GM21529 (cell line): ENCODE data around the gene TAGAP.

Experiments
- ATAC-seq: cut with Tn5 transposase; IDR thresholded peaks from one replicate; pipeline ENCODE4 v1.9.1; 2021; ENCODE audit not compliant: unreplicated experiment

The TAGAP gene

DNA sequence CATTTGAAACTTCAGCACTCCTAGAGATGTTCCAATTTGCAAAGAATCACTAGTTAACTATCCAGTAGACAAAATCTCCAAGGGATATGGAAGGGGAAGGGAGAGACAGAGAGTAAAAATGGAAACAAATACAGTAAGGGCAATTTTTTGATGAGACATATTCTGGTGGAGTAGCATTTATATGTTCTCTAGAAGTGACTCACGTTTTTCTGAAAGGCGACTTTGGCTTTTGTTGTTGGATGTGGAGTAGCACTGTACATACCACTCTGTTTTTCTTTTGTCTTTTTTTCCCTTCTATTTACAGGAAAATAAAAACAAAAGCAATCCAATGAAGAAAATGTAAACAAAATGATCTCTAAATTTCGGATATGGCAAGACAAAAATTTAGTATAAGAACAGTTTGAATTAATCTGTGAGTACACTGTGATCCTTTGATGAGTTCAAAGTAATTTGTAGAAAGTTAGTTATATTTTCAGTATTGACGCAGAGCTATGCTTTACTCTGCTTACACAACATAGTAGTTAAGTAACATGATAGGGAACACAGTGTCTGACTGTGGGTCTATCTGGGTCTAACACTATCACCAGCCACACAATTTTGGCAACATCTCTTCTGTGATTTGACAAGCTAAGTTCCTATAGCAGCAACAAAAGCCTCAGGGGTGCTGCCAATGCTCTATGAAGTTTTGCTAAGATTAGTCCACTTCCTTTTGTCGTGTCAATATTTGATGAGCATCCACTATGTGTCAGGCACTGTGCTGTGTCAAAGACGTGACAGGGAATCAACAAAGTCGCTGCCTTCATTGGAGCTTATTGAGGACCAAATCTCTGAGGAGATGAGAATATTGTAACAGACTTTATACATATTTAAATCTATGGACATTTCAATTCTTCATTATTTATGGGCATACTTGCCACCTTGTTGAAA is 27.3 kb upstream of the TAGAP start:
- ATAC-seq = no peak

DNA sequence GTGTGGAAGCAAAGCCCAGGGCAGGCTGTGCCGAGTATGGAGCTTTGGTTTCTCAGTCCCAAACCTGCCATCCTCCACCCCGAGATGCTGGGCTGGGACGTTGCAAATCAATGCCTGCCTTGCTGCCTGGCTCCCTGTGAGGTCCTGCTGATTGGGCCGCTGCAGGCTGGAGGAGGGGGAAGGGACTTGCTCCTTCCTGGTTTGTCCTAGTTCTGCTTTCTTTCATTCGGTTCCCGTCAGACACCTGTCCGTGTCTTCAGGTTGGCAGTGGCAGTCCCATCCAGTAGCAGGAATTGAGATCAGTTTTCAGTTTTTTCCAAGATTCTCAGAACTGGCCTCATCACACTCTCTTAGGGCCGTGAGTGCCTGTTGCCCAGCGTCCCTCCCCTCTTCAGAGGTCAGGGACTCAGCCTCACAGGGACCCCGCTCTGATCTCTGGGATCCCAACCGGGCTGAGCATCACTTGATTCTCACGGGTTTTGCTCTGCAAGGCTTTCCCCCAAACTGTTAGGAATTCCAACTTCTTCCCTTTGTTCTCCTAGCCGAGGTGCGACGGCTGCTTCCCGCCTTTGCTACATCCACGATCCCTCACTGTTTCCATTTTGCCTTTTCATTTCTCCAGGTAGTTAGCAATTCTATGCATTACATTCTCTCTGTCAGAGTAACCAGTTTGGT is 24.2 kb upstream of the TAGAP start:
- no peak for ATAC-seq

DNA sequence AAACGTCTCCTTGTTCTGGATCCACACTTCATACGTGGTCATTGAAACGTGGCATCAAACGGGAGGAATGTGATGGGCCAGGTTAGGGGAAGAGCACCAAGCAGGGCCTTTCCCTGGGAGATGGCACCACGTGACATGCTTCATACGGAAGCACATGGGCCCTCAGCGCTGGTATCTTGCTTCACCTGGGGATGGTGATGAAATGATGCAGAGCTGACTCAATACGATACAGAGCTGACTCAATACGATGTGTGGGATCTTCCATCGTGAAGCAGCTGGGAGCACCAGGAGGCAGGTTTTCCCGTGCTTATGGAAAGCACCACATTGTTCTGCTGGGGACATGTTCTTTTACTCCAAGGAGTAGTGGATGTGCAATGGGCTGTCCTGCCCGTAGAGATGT is 22.5 kb upstream of the TAGAP start:
- no peak for ATAC-seq

DNA sequence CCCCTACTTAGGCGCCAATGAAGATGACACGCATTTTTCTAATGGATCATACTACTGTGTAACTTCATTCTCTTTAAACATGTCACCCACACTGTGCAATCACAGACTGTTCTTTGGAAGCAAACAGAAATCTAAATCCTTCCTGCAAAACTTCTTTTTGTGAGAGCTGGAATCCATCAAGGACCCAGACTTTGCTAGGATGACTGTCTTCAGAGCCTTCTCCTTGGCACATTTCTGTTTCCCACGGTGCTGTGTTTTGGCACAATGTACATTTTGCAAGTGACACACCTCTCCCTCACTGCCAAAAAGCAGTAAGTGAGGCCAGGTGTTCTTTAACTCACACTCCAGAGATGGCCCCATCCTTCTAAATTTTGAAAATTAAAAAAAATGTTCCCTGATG is 21.7 kb upstream of the TAGAP start:
- no peak for ATAC-seq

DNA sequence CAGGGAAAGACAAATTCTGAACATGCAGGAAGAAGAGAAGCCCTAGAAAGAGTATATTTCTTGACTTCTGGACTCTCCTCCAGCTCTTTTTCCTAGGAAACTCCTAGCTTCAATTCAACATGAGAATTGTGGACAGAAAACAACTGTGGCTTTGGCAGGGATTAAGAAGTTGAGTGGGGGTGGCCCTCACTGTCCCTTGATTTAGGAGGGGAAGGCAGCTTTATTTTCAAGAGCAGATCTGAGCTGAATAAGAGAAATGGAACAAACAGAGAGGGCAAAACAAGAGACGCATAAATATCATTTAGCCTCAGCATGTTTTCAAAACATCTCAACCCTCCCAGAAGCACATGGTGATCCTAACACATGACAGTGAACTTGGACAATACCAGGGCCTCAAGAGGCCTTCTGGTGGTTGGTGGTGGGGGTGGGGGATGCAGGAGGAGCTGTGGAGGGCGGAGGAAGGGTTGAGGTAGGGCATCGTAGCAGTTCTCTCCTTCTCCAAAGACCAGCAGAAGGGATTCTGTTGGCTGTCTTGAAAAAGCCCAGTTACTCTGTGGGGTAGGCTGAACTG is 21.1 kb upstream of the TAGAP start:
- no peak for ATAC-seq

DNA sequence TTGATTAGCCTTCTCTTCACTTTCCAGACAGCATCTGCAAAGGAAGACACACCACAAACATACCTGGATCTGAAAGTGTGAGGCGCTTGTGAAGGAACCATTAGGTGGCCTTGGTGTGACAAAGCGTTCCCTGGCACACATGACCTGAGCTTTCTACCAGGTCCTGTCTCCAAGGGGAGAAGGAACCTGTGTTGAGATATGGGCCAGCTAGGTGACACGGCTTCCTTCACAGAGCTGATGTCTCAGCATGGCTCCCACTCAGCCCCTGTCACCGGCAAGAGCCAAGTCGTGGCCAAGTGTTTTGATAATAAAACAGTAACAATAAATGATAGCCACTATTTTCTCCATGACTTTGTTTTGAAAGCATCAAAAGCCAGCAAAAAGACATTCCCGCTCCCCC is 20.3 kb upstream of the TAGAP start:
- ATAC-seq = no peak

DNA sequence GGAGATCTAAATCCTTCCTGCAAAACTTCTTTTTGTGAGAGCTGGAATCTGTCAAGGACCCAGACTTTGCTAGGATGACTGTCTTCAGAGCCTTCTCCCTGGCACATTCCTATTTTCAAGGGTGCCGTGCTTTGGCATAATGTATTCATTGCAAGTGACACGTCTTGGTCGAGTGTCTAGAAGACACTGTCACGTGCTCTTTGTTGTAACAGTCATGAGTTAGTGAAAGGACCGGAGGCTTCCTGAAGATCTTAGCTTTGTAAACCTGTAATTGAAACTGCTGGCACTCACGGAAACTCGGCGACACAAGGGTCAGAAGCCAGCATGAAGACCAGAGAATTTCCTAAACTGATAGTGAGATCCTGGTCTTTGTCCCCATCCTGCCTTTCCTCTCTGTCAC is 19.7 kb upstream of the TAGAP start:
- no peak for ATAC-seq

DNA sequence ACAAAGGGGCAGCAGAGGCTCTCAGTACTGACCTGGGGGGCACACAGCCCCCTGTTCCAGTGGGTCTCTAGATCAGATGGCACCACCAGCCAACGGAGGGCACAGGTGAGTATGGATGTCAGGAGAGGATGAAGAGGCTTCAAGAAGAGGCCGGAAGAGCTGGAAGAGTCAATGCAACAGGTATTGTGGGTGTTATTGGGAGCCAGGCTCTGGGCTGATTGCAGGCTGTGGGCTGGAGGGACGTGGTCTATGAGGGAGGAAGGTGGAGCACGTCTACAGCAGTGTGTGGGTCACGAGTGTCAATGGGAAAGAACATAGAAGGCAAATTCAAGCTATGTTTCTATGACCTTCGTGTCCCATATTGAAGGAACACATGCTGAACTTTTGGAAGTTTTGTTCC is 18.8 kb upstream of the TAGAP start:
- no peak for ATAC-seq

DNA sequence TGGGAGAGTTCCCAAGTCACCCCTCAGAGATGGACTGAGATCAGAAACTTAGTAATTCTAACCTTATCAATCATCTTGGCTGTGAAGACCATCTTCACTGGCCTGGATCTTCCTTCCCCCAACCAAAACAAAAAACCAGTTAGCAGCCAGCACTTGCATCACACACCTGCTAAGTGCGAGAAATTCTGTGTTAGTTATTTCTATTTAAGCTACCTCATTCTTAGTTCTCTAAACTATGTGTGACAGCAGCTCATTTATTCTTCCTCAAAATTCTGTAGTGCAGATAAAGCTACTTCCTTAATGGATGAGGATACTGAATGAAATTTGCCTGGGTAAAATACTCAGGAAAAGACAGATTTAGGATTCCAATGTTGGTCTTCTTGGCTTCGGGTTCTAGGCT is 18.2 kb upstream of the TAGAP start:
- ATAC-seq = no peak

DNA sequence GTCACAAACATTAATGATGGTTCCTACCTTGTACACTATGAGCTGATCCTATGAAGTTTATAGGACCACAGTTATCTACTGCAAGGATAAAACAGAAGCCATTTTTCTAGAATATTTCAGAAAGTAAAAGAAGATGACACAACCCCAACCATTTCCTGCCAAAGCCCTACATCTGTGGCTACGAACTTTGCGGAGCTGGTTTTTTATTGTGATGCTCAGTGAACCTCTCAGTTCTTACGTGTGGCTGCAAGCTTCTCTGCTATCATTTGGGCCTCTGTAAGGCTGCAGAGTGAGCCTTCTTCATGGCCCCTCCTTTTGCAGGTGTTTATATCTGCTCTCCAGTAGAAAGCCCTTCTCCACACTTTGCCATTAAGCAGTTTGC is 17.8 kb upstream of the TAGAP start:
- peak; percentile 61 for ATAC-seq

DNA sequence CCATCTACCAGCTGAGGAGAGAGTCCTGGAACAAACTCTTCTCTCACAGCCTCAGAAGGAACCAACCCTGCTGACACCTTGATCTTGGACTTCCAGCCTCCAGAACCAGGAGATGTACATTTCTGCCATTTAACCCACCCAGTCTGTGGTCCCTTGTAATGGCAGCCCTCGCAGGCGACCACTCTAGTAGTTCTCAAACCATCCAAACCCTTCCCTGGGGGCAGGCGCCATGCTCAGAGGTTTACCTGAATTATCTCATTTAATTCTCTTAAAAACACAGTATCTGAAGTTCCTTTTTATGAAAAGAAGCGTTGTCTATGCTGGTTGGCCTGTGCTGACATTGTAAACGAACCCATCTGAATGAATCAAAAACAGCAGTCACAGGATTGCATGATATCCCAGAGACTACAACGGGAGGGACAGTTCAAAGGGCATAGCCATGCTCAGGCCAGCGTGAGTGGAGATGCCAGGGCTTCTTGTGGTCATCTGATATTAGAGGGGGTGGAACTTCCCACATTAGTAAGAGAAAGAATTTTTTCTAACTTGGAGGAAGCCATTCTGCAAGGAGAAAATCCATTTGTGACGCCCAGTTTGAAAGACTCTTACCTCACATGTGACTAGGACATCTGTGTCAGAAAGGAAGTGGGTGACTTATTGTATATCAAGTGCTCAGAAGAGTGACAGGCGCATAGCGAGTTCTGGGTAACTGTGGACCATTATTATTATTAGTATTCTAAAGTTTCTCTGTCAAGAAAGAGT is 17.2 kb upstream of the TAGAP start:
- peak; percentile 68 for ATAC-seq

DNA sequence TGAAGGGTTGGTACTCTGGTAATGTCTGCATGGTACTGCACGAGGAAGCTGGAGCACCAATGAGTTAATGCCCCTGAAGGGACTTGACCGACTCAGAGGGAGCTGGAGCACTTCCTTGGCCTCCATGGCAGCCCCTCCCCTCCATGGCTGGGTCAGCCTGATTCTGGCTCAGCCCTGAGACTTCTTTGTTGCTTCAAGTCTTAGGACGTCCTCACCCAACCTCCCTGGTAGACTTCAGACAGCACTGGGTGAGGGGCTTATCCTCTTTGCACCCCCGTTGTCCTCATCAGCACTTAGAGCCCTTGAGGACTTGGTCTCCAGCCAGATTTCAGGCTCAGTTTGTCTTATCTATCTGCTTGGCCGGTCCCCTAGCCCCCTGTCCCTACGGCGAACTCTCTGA is 16.4 kb upstream of the TAGAP start:
- no peak for ATAC-seq

DNA sequence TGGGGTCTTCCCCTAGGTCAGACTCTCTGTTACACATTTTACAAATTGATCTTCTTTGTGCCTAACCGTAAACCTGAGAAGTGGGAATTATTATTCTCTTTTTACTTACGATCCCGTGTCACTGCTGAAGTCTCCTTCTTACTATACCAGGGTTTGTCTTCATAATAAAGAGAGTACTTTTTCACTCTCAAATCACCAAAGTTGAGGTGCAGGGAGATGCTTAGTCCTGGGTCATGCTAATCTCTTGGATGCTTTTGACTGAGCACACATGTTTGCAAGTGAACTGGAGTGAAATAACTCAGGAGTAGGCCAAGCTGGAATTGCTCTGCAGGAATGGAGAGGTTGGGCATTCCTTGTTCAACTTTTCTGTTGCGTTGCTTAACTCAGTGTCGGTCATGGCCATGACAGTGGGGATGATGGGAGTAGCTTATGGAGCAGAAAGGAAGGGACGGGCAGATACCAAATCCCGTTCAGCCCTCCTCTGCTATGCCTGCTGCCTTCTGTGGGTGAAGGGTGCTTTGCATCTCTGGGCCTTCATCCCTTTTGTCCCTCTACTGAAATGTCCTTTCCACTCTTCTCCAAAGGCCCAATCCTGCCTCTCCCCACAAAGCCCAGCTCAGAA is 15.2 kb upstream of the TAGAP start:
- no peak for ATAC-seq

DNA sequence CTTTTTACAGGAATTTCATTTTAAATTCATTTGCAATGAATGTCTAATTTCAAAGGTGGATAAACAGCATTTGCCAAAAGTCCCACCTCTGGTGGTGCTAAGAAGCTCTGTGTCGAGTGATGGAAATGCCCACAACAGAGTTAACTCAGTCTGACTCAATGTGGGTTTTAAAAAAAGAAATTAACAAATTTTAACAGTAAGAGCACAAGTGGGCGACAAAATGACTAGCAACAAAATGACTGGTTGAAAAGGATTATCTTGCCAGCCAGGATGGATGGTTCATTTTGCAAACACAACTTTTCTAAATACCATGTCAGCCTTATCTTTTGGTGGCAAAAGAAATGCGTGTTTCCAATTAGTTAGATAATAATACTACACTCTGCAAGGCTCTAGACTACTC is 14.3 kb upstream of the TAGAP start:
- ATAC-seq = no peak

DNA sequence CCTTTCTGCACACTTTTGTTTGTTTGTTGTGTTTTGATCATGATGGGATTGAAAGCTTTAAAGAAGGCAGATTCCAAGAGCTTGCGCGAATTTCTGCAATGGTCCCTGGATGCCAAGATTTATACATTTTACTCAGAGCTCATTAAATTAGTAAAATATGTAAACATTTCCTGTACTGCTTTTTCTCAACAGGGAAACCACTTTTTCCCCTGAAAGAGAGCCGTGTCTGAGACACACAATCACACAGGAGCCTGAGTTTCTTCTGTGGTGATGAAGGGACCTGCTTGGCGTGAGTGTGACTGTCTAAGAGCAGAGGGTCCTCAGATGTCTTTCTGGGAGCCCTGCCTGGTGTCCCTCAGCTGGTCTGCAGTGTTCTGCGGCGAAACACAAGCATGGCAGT is 12.1 kb upstream of the TAGAP start:
- no peak for ATAC-seq

DNA sequence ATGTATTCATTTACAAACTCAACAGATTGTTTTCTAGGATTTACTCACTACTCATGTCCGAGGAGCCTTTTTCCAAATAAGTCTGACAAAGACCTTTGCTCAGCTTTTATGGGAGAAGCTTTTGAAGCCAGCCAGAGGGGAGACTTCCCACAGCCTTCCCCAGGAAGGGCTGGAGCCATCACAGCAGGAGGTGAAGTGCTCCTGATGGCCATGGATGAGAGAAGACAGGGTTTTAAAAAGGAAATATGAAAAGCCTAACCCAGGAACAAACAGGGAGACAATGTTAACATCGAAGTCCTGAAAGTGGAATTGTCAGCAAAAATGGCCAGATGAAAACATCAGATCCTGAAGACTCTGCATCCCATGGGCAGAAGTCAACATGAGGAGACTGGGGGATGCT is 11.6 kb upstream of the TAGAP start:
- no peak for ATAC-seq

DNA sequence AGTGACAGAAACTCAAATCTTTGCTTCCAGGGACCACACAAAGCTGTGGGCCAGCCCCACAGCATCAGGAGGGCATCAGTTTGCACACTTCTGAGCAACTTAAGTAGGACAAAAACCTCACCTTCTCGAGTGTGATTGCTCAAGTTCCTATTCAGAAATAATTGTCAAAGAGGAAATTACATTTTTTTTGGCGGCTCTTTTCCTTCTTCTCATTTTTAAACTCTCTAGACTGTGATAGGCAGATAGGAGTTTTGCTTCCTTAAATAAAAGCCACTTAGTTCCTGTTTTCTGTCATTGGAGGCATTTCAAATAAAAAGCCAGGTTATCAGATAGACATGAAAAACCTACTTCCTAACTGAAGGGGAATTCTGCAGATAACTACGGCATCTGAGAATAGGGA is 11.2 kb upstream of the TAGAP start:
- no peak for ATAC-seq

DNA sequence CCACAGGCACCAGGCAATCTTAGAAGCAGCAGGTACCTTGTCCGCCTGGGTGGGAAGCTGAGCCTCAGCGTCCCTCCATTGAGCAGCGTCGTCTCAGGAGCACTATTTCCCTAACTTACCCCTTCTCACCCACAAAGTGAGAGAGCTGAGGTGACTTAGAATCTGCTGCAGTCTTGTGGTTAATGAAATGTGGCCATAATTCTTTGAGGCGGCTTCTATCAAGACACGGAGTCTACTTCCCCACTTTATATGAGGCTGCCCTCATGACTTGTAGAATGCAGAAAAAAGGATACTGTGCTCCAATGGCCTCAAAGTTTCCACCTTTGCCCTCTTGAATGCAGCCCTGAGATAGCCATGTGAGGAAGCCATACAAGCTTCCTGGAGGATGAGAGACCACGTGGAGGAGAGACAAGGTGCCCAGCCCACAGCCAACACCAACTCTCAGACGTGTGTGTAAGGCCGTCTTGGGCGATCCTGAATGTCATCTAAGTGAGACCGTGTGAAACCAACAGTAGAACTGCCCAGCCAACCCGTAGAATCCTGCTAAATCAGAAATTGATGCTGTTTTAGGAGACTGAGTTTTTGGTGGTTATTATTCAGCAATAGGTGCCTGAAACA is 9.1 kb upstream of the TAGAP start:
- ATAC-seq = no peak

DNA sequence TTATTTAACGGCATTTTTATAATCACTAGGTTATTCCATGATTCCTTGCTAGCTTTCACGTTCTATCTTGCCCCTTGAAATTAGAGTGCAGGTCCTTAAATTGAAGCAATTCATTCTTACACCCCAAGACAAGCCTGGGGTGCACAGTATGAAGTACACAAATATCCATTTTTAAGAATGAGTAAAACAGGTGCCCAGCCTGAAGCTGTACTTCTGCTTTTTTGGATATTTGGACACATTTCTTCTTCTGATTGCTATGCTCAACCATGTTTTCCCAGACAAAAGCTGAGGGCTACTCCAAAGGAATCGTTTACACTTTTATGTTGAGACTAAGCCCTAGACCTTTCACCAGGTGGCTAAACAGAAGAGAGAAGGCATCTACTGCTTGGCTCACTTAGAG is 7.9 kb upstream of the TAGAP start:
- ATAC-seq = no peak

DNA sequence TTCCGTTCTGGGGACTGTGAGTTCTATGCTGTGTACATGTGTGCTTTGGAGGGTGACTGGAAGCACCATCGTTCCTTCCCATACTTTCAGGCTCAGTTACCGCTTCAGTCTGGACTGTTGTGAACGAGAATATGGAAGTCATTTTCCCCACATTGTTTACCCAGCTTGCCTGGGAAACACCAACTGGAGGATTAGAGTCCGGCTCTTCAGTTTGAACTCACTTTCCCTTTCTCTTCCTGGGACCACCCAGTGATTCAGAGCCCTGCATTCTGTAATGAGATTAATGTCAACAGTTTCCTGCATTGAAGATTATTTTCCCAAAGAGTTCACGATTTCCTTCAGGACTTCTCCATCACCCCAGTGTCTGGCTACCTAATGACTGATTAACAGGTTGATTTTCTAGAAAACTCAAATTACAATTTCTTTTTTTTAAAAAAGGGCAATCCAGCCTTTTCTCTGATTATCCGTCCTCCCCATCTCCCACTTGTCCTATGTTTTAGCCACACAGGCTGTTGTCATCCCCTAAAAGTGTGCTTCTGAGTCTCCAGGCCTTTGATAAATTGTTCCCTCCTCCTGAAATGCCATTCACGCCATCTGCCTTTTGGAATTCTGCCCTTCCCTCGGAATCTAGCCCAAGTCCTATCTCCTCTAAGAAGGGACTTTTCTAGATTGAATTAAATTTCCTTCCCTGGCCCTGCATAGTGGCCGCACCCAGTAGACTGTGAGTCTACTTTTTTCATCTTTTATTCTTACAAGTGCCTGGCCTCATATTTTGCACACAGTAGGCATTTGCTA is 3.3 kb upstream of the TAGAP start:
- no peak for ATAC-seq
